ENCODE results near the gene PAPPA. TPM values are rescaled to one million over a fixed set of nuclear protein-coding genes. Genes with fewer than 3 reads are reported as not detected.

Gene PAPPA
- total RNA-seq, 1 experiment from 2014 or later: 0.05 TPM

DNA sequence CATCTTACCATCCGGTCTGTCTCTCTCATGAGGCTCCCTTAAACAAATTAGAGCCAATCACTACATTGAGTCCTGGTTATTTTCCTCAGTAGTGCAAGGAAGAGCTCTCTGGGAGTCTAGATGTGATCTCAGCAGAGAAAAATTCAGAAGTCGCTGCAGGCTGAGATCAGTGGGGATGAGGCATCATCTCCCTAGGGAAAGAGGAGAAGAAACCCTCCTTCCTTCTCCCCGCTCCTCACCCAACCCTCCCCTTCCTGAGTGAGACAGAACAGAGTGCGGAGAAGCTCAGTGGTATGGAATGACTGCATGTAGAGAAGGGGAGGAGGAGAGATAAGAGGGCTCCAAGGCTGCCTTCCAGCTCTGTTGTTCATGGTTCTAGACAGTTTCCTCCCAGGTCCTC lies 80.5 kb downstream of the PAPPA start:
- ChIA-PET POLR2A (no interaction called here), CTCF (no interaction called here), RAD21 (ENCODE audit: low non-redundant PET in 1 of 2, low total read pairs in 2 of 2, uncharacterized antibody in 2 of 2, unreplicated experiment in 2 of 2) (no interaction called here)
- ATAC-seq (no peak), DNase-seq (ENCODE audit: low read depth, low spot score) (no peak)
- H4K20me1 ChIP-seq (ENCODE audit: insufficient read depth): no peaks in the 10 kb centered on the region
- intact Hi-C loops (cut with micrococcal nuclease): no loop called here
- no TSS peak for BruUV-seq (replicated peaks)
- no peak overlapping the region for H3K4me3 ChIP-seq (replicated peaks in 1 of 2; ENCODE audit: low read depth in 1 of 2, low read length in 2 of 2)
- no peaks in the 10 kb centered on the region for H3K79me2 ChIP-seq (ENCODE audit: insufficient read depth, low read length)
- no peaks in the 10 kb centered on the region for H3K9me3 ChIP-seq (ENCODE audit: control insufficient read depth in 1 of 2, insufficient read depth in 1 of 2, low read depth in 1 of 2, low read length in 2 of 2)
- no peak overlapping the region for H2AFZ ChIP-seq (ENCODE audit: low read depth, low read length, poor library complexity, severe bottlenecking)
- H3K27me3 ChIP-seq (ENCODE audit: insufficient read depth, low read length): peaks cover 34% of the 10 kb centered on the region
- H3K4me2 ChIP-seq (ENCODE audit: low read length): no peak overlapping the region
- no peak overlapping the region for H3K27ac ChIP-seq (ENCODE audit: low read depth, low read length)
- H3K9me2 ChIP-seq (ENCODE audit: insufficient read depth): no peaks in the 10 kb centered on the region
- no peaks in the 10 kb centered on the region for H3K36me3 ChIP-seq (ENCODE audit: control insufficient read depth in 1 of 2, insufficient read depth in 2 of 2, low read length in 2 of 2)
- no peaks in the 10 kb centered on the region for H3K4me1 ChIP-seq (ENCODE audit: control insufficient read depth in 1 of 2, insufficient read depth in 2 of 2, low read length in 2 of 2)
- H3K9ac ChIP-seq (ENCODE audit: low read length): no peak overlapping the region
- TF ChIP-seq SP1 (IDR thresholded peaks at IDR 0.05; ENCODE audit: low read depth): no peak
- TF ChIP-seq SRF (IDR thresholded peaks at IDR 0.05; ENCODE audit: low read depth): no peak
- no peak for TF ChIP-seq JUND (IDR thresholded peaks at IDR 0.05)
- TF ChIP-seq TCF7L2 (IDR thresholded peaks at IDR 0.05; ENCODE audit: borderline replicate concordance, extremely low read depth, insufficient read depth, insufficient read length): no peak
- TF ChIP-seq, protein P1, sequence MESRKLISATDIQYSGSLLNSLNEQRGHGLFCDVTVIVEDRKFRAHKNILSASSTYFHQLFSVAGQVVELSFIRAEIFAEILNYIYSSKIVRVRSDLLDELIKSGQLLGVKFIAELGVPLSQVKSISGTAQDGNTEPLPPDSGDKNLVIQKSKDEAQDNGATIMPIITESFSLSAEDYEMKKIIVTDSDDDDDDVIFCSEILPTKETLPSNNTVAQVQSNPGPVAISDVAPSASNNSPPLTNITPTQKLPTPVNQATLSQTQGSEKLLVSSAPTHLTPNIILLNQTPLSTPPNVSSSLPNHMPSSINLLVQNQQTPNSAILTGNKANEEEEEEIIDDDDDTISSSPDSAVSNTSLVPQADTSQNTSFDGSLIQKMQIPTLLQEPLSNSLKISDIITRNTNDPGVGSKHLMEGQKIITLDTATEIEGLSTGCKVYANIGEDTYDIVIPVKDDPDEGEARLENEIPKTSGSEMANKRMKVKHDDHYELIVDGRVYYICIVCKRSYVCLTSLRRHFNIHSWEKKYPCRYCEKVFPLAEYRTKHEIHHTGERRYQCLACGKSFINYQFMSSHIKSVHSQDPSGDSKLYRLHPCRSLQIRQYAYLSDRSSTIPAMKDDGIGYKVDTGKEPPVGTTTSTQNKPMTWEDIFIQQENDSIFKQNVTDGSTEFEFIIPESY (IDR thresholded peaks at IDR 0.05; ENCODE audit: extremely low read depth, insufficient replicate concordance, low read length): no peak
- TF ChIP-seq, protein P2, sequence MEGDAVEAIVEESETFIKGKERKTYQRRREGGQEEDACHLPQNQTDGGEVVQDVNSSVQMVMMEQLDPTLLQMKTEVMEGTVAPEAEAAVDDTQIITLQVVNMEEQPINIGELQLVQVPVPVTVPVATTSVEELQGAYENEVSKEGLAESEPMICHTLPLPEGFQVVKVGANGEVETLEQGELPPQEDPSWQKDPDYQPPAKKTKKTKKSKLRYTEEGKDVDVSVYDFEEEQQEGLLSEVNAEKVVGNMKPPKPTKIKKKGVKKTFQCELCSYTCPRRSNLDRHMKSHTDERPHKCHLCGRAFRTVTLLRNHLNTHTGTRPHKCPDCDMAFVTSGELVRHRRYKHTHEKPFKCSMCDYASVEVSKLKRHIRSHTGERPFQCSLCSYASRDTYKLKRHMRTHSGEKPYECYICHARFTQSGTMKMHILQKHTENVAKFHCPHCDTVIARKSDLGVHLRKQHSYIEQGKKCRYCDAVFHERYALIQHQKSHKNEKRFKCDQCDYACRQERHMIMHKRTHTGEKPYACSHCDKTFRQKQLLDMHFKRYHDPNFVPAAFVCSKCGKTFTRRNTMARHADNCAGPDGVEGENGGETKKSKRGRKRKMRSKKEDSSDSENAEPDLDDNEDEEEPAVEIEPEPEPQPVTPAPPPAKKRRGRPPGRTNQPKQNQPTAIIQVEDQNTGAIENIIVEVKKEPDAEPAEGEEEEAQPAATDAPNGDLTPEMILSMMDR (IDR thresholded peaks at IDR 0.05 in 2 of 3, conservative IDR thresholded peaks at IDR 0.05 in 1 of 3; ENCODE audit: borderline replicate concordance in 1 of 3, insufficient read depth in 1 of 3, low read depth in 2 of 3, low read length in 2 of 3): no peak
- TF ChIP-seq, protein P3, sequence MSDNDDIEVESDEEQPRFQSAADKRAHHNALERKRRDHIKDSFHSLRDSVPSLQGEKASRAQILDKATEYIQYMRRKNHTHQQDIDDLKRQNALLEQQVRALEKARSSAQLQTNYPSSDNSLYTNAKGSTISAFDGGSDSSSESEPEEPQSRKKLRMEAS (IDR thresholded peaks at IDR 0.05): no peak
- no peak for TF ChIP-seq RAD21 (IDR thresholded peaks at IDR 0.05; ENCODE audit: low read depth)
- TF ChIP-seq EGR1 (IDR thresholded peaks at IDR 0.05; ENCODE audit: low read depth): no peak
- TF ChIP-seq EZH2 (IDR thresholded peaks at IDR 0.05): no peak
